ENCODE measurements around the gene SCARF1. TPM values are rescaled to one million over a fixed set of nuclear protein-coding genes. Genes with fewer than 3 reads are reported as not detected.

Gene SCARF1
- total and polyA plus RNA-seq, 2 experiments from 2014 or later: 0.14 TPM; not detected in 1

DNA sequence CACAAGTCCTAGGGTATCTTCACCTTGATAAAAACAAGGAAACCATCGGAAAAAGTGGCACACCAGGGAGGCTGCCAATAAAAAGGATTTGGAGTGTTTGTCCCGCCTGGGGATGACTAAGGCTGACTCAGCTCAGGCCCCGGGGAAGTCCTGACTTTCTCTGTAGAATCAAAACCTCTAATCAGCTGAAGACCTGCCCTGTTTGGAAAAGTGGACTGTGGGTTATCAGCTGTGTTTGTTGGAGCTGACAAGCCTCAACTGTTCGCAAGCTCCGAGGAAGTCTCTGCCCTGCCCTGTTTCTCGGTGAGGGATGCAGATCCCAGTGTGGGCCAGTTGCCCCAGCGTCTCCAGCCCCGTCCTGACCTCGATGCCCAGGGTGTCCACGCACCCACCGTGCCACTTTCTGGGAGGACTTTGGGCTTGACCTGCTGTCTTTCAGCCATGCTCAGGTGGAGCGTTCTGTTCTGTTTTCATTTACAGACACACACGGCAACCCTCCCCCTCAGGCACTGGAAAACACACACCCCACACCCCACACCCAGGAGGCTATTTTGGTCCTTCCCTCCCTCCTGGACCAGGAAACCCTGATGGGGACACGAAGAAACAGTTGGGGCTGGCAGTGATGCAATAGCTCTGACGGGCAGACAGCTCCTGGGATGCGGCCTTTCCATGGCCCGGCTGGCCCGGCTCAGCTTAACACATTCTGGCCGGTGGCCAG, 55.3 kb downstream of the SCARF1 start:
- H3K4me3 ChIP-seq: peak overlapping the region; percentile 23; the same call in 1 of the 2 replicates
- in situ Hi-C loops (cut with MboI): no loop called here
- WGBS, 2 experiments (ENCODE audit: low coverage in 1 of 2, low lambda C conversion rate in 2 of 2, missing lambda C conversion rate in 2 of 2): 17 to 20% methylated on average over 19 of the region's 19 CpGs

DNA sequence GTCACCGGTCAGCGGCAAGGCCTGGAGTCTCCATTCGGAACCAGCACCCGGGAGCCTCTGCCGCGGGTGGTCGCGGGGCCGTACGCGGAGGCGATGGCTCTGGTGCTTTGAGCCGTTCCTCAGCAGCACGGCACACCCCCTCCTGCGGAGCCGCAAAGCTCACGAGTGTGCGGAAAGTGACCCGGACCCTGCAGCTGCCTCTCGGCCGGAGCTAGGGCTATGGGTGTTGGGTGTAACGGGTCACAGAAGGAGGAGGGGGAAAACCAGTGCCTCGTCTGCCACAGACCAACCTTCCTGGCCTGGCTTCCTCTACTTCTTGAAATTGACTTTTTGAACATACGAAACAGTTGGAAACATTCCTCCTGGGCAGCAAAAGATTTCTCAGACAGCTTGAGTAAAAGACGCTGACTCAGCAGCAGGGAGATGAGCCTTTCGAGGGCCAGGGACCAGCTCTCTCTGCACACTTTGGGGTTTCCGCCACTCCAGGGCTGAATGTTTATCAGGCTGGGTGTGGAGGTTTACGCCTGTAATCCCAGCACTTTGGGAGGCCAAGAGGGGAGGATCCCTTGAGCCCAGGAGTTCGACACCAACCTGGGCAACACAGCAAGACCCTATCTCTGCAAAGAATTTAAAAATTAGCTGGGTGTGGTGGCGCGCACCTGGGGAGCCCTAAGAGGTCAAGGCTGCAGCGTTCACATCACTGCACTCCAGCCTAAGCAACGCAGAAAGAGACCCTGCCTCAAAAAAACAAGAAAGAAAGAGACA, 56.5 kb downstream of the SCARF1 start:
- no peaks in the 10 kb centered on the region for H4K20me1 ChIP-seq (ENCODE audit: insufficient read depth)
- TF ChIP-seq EZH2 (IDR thresholded peaks at IDR 0.05; ENCODE audit: insufficient read depth, poor library complexity, severe bottlenecking) (no peak), EZH2phosphoT487 (IDR thresholded peaks at IDR 0.05; ENCODE audit: insufficient read depth, low read depth) (no peak)
- no peaks in the 10 kb centered on the region for H3K9me3 ChIP-seq (ENCODE audit: low read depth)
- H3K27ac ChIP-seq: no peak overlapping the region
- no peak overlapping the region for H3K4me3 ChIP-seq
- H3K27me3 ChIP-seq (replicated peaks; ENCODE audit: insufficient read depth): no peaks in the 10 kb centered on the region
- H3K9ac ChIP-seq: no peak overlapping the region
- H3K4me2 ChIP-seq (ENCODE audit: unreplicated experiment): no peak overlapping the region
- no peaks in the 10 kb centered on the region for H3K9me2 ChIP-seq (ENCODE audit: insufficient read depth)
- DNase-seq: no peak
- H3F3A ChIP-seq (ENCODE audit: insufficient read depth): peaks cover 3% of the 10 kb centered on the region; the same call in 1 of the 2 replicates
- H3K79me2 ChIP-seq (ENCODE audit: insufficient read depth): no peaks in the 10 kb centered on the region
- peaks cover 13% of the 10 kb centered on the region for H3K4me1 ChIP-seq (ENCODE audit: insufficient read depth)
- in situ Hi-C loops (cut with MboI): no loop called here
- no peaks in the 10 kb centered on the region for H3K36me3 ChIP-seq (ENCODE audit: low read depth)
- 90 to 95% methylated on average over 31 to 33 of the region's 33 CpGs for WGBS, 2 experiments (ENCODE audit: low coverage in 1 of 2, low lambda C conversion rate in 2 of 2, missing lambda C conversion rate in 2 of 2)
- no peak overlapping the region for H2AFZ ChIP-seq

More for the DNA sequence above, 55.3 kb downstream of the SCARF1 start:
- Histone ChIP-seq H3K27me3 (replicated peaks; ENCODE audit: insufficient read depth) (no peaks in the 10 kb centered on the region), H4K20me1 (ENCODE audit: insufficient read depth) (no peaks in the 10 kb centered on the region), H3K27ac (peak overlapping the region; percentile 53), H3K4me2 (ENCODE audit: unreplicated experiment) (peak overlapping the region; percentile 55), H3K4me1 (ENCODE audit: insufficient read depth) (peaks cover 13% of the 10 kb centered on the region), H3K36me3 (ENCODE audit: low read depth) (no peaks in the 10 kb centered on the region), H3K79me2 (ENCODE audit: insufficient read depth) (no peaks in the 10 kb centered on the region), H2AFZ (no peak overlapping the region; the same call in 1 of the 2 replicates), H3K9ac (peak overlapping the region; percentile 35), H3K9me2 (ENCODE audit: insufficient read depth) (no peaks in the 10 kb centered on the region), H3F3A (ENCODE audit: insufficient read depth) (peaks cover 3% of the 10 kb centered on the region; the same call in 1 of the 2 replicates), H3K9me3 (ENCODE audit: low read depth) (no peaks in the 10 kb centered on the region)
- no peak for TF ChIP-seq EZH2 (IDR thresholded peaks at IDR 0.05; ENCODE audit: insufficient read depth, poor library complexity, severe bottlenecking)
- TF ChIP-seq EZH2phosphoT487 (IDR thresholded peaks at IDR 0.05; ENCODE audit: insufficient read depth, low read depth): no peak
- DNase-seq: peak; percentile 92

DNA sequence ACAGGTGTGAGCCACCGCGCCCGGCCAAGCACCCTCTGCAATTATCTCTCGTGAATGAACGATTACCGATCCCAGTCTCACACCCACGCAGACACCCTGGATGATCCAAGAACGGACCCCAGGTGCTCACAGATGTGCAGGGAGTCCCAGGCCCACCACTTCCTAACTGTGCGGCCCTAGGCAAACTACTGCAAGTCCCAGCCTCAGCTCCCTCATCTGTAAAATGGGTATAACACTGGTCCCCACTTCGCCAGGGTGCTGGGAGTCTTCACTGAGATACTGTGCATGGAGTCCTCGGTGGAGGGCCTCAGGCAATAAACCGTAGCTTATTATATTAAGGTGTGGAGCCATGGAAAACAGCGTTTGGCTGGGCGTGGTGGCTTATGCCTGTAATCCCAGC, 61.4 kb downstream of the SCARF1 start:
- Histone ChIP-seq H3K27ac (no peak overlapping the region), H3K27me3 (replicated peaks; ENCODE audit: insufficient read depth) (no peaks in the 10 kb centered on the region), H3K4me1 (ENCODE audit: insufficient read depth) (no peaks in the 10 kb centered on the region), H3K36me3 (ENCODE audit: low read depth) (no peaks in the 10 kb centered on the region), H4K20me1 (ENCODE audit: insufficient read depth) (no peaks in the 10 kb centered on the region), H2AFZ (no peak overlapping the region), H3K9me3 (ENCODE audit: low read depth) (no peaks in the 10 kb centered on the region), H3K4me2 (ENCODE audit: unreplicated experiment) (no peak overlapping the region), H3K79me2 (ENCODE audit: insufficient read depth) (no peaks in the 10 kb centered on the region), H3K4me3 (no peak overlapping the region), H3F3A (ENCODE audit: insufficient read depth) (no peaks in the 10 kb centered on the region), H3K9me2 (ENCODE audit: insufficient read depth) (no peaks in the 10 kb centered on the region), H3K9ac (no peak overlapping the region)
- no peak for TF ChIP-seq EZH2phosphoT487 (IDR thresholded peaks at IDR 0.05; ENCODE audit: insufficient read depth, low read depth)
- no peak for DNase-seq
- in situ Hi-C loops (cut with MboI): no loop called here
- 93 to 95% methylated on average over 14 of the region's 14 CpGs for WGBS, 2 experiments (ENCODE audit: low coverage in 1 of 2, low lambda C conversion rate in 2 of 2, missing lambda C conversion rate in 2 of 2)

Small RNAs within 50 kb of the gene (small RNA-seq; reads per million reads assigned to genes)
- gene RN7SL105P (ENCODE audit: low read depth, low replicate concordance): not detected

Other genes starting within 250 kb of the SCARF1 start
- gene YWHAE, start 245.5 kb downstream of the SCARF1 start, total RNA-seq (2014; rRNA removed; shearing (Covaris generic)): 255 and 287 TPM in 2 replicates
- 599 and 605 TPM in 2 replicates for gene YWHAE, start 245.5 kb downstream of the SCARF1 start, polyA plus RNA-seq (2016; fragmentation: Nextera tagmentation; extraction: Ambion mirVana)
- gene CRK, start 189.5 kb downstream of the SCARF1 start, total RNA-seq (2014; rRNA removed; shearing (Covaris generic)): 113 and 117 TPM in 2 replicates
- 86.0 and 93.6 TPM in 2 replicates for gene CRK, start 189.5 kb downstream of the SCARF1 start, polyA plus RNA-seq (2016; fragmentation: Nextera tagmentation; extraction: Ambion mirVana)
- gene MYO1C, start 153.0 kb downstream of the SCARF1 start, total RNA-seq (2014; rRNA removed; shearing (Covaris generic)): 206 and 218 TPM in 2 replicates
- 196 and 197 TPM in 2 replicates for gene MYO1C, start 153.0 kb downstream of the SCARF1 start, polyA plus RNA-seq (2016; fragmentation: Nextera tagmentation; extraction: Ambion mirVana)
- 42.3 and 57.8 TPM in 2 replicates for gene INPP5K, start 129.1 kb downstream of the SCARF1 start, total RNA-seq (2014; rRNA removed; shearing (Covaris generic))
- gene INPP5K, start 129.1 kb downstream of the SCARF1 start, polyA plus RNA-seq (2016; fragmentation: Nextera tagmentation; extraction: Ambion mirVana): 36.1 and 37.5 TPM in 2 replicates
- 19.1 and 34.3 TPM in 2 replicates for gene PITPNA, start 82.9 kb downstream of the SCARF1 start, total RNA-seq (2014; rRNA removed; shearing (Covaris generic))
- gene PITPNA, start 82.9 kb downstream of the SCARF1 start, polyA plus RNA-seq (2016; fragmentation: Nextera tagmentation; extraction: Ambion mirVana): 31.6 and 34.6 TPM in 2 replicates
- gene SLC43A2, start 16.9 kb downstream of the SCARF1 start, total RNA-seq (2014; rRNA removed; shearing (Covaris generic)): 8.6 and 9.1 TPM in 2 replicates
- gene SLC43A2, start 16.9 kb downstream of the SCARF1 start, polyA plus RNA-seq (2016; fragmentation: Nextera tagmentation; extraction: Ambion mirVana): 6.0 and 6.6 TPM in 2 replicates
- 6.4 and 27.6 TPM in 2 replicates for gene RILP, start 4.1 kb upstream of the SCARF1 start, total RNA-seq (2014; rRNA removed; shearing (Covaris generic))
- 4.4 and 6.5 TPM in 2 replicates for gene RILP, start 4.1 kb upstream of the SCARF1 start, polyA plus RNA-seq (2016; fragmentation: Nextera tagmentation; extraction: Ambion mirVana)
- 72.2 and 76.9 TPM in 2 replicates for gene PRPF8, start 39.1 kb upstream of the SCARF1 start, total RNA-seq (2014; rRNA removed; shearing (Covaris generic))
- gene PRPF8, start 39.1 kb upstream of the SCARF1 start, polyA plus RNA-seq (2016; fragmentation: Nextera tagmentation; extraction: Ambion mirVana): 90.3 and 93.8 TPM in 2 replicates
- 2.2 and 2.8 TPM in 2 replicates for gene TLCD2, start 64.6 kb upstream of the SCARF1 start, total RNA-seq (2014; rRNA removed; shearing (Covaris generic))
- gene TLCD2, start 64.6 kb upstream of the SCARF1 start, polyA plus RNA-seq (2016; fragmentation: Nextera tagmentation; extraction: Ambion mirVana): 2.2 and 2.4 TPM in 2 replicates
- 23.0 and 23.9 TPM in 2 replicates for gene WDR81, start 79.0 kb upstream of the SCARF1 start, total RNA-seq (2014; rRNA removed; shearing (Covaris generic))
- 4.4 and 5.8 TPM in 2 replicates for gene WDR81, start 79.0 kb upstream of the SCARF1 start, polyA plus RNA-seq (2016; fragmentation: Nextera tagmentation; extraction: Ambion mirVana)
- not detected in 2 replicates for gene SERPINF2, start 97.1 kb upstream of the SCARF1 start, total RNA-seq (2014; rRNA removed; shearing (Covaris generic))
- gene SERPINF2, start 97.1 kb upstream of the SCARF1 start, polyA plus RNA-seq (2016; fragmentation: Nextera tagmentation; extraction: Ambion mirVana): 0.08 TPM in 1 of 2 replicates, not detected in the other
- 60.3 and 91.4 TPM in 2 replicates for gene SERPINF1, start 116.3 kb upstream of the SCARF1 start, total RNA-seq (2014; rRNA removed; shearing (Covaris generic))
- gene SERPINF1, start 116.3 kb upstream of the SCARF1 start, polyA plus RNA-seq (2016; fragmentation: Nextera tagmentation; extraction: Ambion mirVana): 28.3 and 29.0 TPM in 2 replicates
- gene SMYD4, start 184.2 kb upstream of the SCARF1 start, total RNA-seq (2014; rRNA removed; shearing (Covaris generic)): 3.6 and 14.5 TPM in 2 replicates
- gene SMYD4, start 184.2 kb upstream of the SCARF1 start, polyA plus RNA-seq (2016; fragmentation: Nextera tagmentation; extraction: Ambion mirVana): 5.3 and 7.5 TPM in 2 replicates
- 16.4 and 17.3 TPM in 2 replicates for gene RPA1, start 184.3 kb upstream of the SCARF1 start, total RNA-seq (2014; rRNA removed; shearing (Covaris generic))
- 37.1 and 45.9 TPM in 2 replicates for gene RPA1, start 184.3 kb upstream of the SCARF1 start, polyA plus RNA-seq (2016; fragmentation: Nextera tagmentation; extraction: Ambion mirVana)

Measured in GM23248 (cell line).